Ascending aorta (tissue), 2 donors: ENCODE data around the gene SH3RF3. TPM values are rescaled to one million over a fixed set of nuclear protein-coding genes. Genes with fewer than 3 reads are reported as not detected.

Experiments used
- DNase-seq, 2 donors: peaks; one replicate each; pipeline ENCODE4 v3.0.0-alpha.2; 2019; ENCODE audit warnings: low spot score in 2 of 2
- H3K27ac ChIP-seq, 2 donors: fragments of 200-600 bp; sonication (generic); one replicate each; pipeline ENCODE4 v1.5.1; 2016 to 2017; ENCODE audit warnings: mild to moderate bottlenecking in 1 of 2
- H3K27me3 ChIP-seq: fragments of 200-600 bp; sonication (generic); one replicate; pipeline ENCODE4 v1.5.1; 2017
- H3K36me3 ChIP-seq, 2 donors: fragments of 200-600 bp; sonication (generic); one replicate each; pipeline ENCODE4 v1.5.1; 2016
- H3K4me1 ChIP-seq, 2 donors: fragments of 200-600 bp; sonication (generic); one replicate each; pipeline ENCODE4 v1.5.1; 2016 to 2017; ENCODE audit warnings: mild to moderate bottlenecking in 1 of 2
- H3K4me3 ChIP-seq, 2 donors: fragments of 200-600 bp; sonication (generic); one replicate each; pipeline ENCODE4 v1.5.1; 2016 to 2017; ENCODE audit warnings: mild to moderate bottlenecking in 1 of 2
- H3K9me3 ChIP-seq, 2 donors: fragments of 200-600 bp; sonication (generic); one replicate each; pipeline ENCODE4 v1.5.1; 2016
- intact Hi-C: fragments of 100-400 bp; cut with DNase I; formaldehyde crosslinking; loops from one replicate; pipeline ENCODE4 v1.15.1; 2023
- total RNA-seq: library from RNA; depleted of rRNA; stranded (reverse); fragments of >200 nt; gene quantifications from one replicate; pipeline ENCODE4 v1.1.0, GENCODE V29; 2016
- TF ChIP-seq, protein P1 (sequence below), 3 experiments: fragments of 200-600 bp in 2 of 3; fragments of 450-650 bp in 1 of 3; sonication (generic) in 2 of 3; IDR thresholded peaks; one replicate each; pipeline ENCODE4 v1.5.1; 2016 to 2019; ENCODE audit warnings: antibody characterized with exemption in 3 of 3, mild to moderate bottlenecking in 1 of 3, moderate library complexity in 1 of 3

SH3RF3 gene
- total RNA-seq, 1 donor from 2014 or later, result 53.5 TPM

DNA sequence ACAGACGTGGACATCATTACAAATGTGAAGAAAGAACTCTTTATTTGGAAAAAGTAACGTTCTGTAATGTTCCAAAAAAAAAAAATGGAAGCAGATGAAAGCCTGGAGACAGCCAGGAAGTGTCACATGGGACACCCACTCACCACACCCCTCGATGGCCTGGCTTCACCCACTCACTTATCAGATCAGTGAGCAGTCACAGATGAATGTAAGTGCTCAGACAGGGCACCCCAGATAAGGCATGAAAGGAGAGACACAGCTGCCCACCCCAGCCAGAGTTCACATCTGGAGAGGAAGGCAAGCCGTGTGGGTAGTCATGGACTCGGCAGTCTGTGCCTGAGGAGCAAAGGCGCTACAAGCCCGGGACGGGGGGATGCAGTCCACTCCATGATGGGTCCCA is 379.6 kb downstream of the SH3RF3 start:
- TF ChIP-seq, protein P1, sequence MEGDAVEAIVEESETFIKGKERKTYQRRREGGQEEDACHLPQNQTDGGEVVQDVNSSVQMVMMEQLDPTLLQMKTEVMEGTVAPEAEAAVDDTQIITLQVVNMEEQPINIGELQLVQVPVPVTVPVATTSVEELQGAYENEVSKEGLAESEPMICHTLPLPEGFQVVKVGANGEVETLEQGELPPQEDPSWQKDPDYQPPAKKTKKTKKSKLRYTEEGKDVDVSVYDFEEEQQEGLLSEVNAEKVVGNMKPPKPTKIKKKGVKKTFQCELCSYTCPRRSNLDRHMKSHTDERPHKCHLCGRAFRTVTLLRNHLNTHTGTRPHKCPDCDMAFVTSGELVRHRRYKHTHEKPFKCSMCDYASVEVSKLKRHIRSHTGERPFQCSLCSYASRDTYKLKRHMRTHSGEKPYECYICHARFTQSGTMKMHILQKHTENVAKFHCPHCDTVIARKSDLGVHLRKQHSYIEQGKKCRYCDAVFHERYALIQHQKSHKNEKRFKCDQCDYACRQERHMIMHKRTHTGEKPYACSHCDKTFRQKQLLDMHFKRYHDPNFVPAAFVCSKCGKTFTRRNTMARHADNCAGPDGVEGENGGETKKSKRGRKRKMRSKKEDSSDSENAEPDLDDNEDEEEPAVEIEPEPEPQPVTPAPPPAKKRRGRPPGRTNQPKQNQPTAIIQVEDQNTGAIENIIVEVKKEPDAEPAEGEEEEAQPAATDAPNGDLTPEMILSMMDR (IDR thresholded peaks at IDR 0.05), result no peak
- intact Hi-C loops, result no loop called here
- peaks cover 0 to 6% of the 10 kb centered on the region in 2 donors for H3K9me3 ChIP-seq

DNA sequence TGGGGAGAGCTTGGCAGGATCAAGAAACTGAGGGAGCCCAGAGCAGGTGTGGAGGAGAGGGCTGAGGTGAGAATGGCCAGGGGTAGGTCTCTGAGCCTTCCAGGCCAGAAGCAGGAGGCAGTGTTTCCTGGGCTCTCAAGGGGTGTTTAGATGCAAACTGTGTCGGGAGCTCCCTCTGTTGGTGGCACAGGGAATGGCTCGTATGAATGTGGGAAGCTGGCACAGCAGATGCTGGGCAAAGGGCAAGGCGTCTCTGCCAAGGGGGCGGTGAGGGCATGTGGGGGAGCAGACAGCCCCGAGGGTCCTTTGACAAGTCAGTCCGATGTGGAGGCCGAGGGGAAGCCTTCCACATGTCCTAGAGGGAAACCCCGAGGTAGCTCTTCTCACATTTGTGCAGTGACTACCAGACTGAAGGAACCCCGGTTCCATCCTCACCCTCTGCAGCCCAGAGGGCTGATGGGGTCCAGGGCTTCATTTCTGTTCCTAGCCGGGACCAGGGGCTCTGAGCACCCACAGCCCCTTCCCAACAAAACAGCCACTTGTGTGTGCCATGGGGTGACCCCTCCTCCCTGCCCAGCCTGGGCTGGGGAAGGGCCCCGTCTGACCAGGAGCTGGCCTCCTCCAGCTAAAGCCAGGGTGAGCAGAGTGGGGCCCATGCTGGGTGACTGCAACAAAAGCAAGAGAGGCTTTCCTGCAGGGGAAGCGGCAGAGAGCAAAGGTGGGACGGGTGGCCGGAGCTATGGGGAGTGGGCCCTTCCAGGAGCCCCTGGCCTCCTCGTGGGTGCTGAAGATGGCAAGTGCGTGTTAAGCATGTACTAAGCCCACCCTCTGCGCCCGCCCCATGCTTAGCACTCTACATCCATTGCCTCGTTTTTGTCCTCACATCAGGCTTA is 381.4 kb downstream of the SH3RF3 start:
- Histone ChIP-seq H3K36me3 (no peaks in the 10 kb centered on the region), H3K9me3 (peaks cover 0 to 6% of the 10 kb centered on the region in 2 donors), H3K27me3 (no peaks in the 10 kb centered on the region), H3K4me3 (no peak overlapping the region), H3K27ac (no peak overlapping the region), H3K4me1 (peaks cover 7 to 15% of the 10 kb centered on the region in 2 donors)
- peak; percentile 37 to 92 for DNase-seq
- intact Hi-C loops, result loop anchor here (1.0 to 5.0 kb wide), 4 partner anchors 73 to 382 kb away; no protein-coding TSS in a partner anchor
- TF ChIP-seq, protein P1 (IDR thresholded peaks at IDR 0.05), result peak; percentile 89 to 94 (median 93)

More for the DNA sequence above, 379.6 kb downstream of the SH3RF3 start:
- no peak for DNase-seq
- Histone ChIP-seq H3K27me3 (no peaks in the 10 kb centered on the region), H3K4me3 (no peak overlapping the region), H3K27ac (no peak overlapping the region), H3K4me1 (peaks cover 0 to 2% of the 10 kb centered on the region in 2 donors), H3K36me3 (peaks cover 3% of the 10 kb centered on the region in 2 donors)

DNA sequence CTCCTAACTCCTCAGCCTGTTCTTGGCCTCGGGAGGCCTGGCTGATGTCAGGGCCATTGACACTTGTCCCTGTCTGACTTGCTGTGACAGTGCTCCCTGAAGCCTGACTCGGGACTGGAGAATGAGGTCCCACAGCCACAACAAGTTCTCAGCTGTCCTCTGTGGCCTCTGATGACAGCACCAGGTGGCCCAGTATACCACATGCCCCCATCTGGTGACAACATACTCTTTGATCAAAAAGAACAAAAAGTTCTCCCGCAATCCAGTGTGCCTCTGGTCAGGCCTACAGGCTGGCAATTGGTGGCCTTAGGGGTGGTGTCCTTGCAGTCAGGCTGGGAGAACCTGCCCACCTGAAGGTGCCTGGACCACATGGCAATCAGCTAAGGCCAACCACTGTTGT is 382.2 kb downstream of the SH3RF3 start:
- Histone ChIP-seq H3K36me3 (no peaks in the 10 kb centered on the region), H3K27ac (no peak overlapping the region), H3K4me3 (no peak overlapping the region), H3K27me3 (no peaks in the 10 kb centered on the region), H3K4me1 (peaks cover 7 to 15% of the 10 kb centered on the region in 2 donors), H3K9me3 (no peaks in the 10 kb centered on the region)
- TF ChIP-seq, protein P1 (IDR thresholded peaks at IDR 0.05), result no peak
- intact Hi-C loops, result loop anchor here (5.0 kb wide), 3 partner anchors 74 to 269 kb away; no protein-coding TSS in a partner anchor
- DNase-seq, result no peak

DNA sequence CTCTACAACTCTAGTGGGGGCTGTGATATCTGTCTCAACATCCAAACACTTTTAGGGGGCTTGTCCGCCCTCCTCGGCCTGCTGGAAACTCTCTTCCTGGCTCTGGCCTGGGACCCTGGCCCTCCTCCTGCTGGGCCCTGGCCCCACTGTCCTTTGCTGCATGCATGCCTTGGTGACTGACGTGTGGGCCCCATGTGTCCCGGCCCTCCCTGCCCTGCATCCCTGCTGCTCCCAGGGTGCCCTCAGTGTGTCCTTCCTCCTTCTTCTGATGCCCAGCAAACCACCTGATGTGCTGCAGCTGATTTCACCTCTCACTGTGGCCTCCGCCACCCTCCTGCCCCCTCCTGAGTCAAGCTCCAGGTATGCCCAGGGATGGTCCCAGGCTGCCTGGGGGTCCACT is 383.1 kb downstream of the SH3RF3 start:
- Histone ChIP-seq H3K27me3 (no peaks in the 10 kb centered on the region), H3K27ac (no peak overlapping the region), H3K36me3 (no peaks in the 10 kb centered on the region), H3K4me1 (peaks cover 7 to 15% of the 10 kb centered on the region in 2 donors), H3K4me3 (no peak overlapping the region), H3K9me3 (no peaks in the 10 kb centered on the region)
- TF ChIP-seq, protein P1 (IDR thresholded peaks at IDR 0.05), result no peak
- DNase-seq, result no peak
- intact Hi-C loops, result loop anchor here (5.0 kb wide), 3 partner anchors 75 to 270 kb away; no protein-coding TSS in a partner anchor

DNA sequence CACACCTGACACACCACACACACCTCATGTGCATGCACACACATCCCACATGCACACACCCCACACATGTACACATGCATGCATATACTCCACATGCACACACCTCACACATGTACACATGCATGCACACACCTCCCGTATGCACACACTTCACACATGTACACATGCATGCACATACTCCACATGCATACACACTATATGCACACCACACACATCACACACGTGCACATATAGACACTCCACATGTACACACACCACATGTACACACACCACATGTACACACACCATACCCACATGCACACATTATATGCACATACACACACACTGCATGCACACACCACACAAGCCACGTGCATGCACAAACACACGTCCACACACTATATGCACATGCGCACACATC is 384.2 kb downstream of the SH3RF3 start:
- intact Hi-C loops, result loop anchor here (5.0 kb wide), 3 partner anchors 76 to 271 kb away; no protein-coding TSS in a partner anchor

More for the DNA sequence above, 384.2 kb downstream of the SH3RF3 start:
- TF ChIP-seq, protein P1 (IDR thresholded peaks at IDR 0.05), result no peak
- Histone ChIP-seq H3K9me3 (no peaks in the 10 kb centered on the region), H3K36me3 (no peaks in the 10 kb centered on the region), H3K4me3 (no peak overlapping the region), H3K4me1 (peaks cover 7 to 15% of the 10 kb centered on the region in 2 donors), H3K27ac (no peak overlapping the region), H3K27me3 (no peaks in the 10 kb centered on the region)
- DNase-seq, result no peak
